ENCODE measurements around the gene TCEAL4.
A peak's percentile ranks its signal among the peaks of the same experiment; 100 is the strongest.
"Not testable (repeated sequence)": the region's sequence is repeated elsewhere in the genome, so short reads cannot be mapped to it uniquely, and the experiment has no call there.

The TCEAL4 gene

GRCh38 chrX:103585411-103586313, at the start of gene TCEAL4:
Gene TCEAL4, plus strand, starts transcription at chrX:103585515. Its CDS starts 1,161 bp downstream, at chrX:103586676.
- DNase-seq, result peak; percentile 31

GRCh38 chrX:103536071-103536470, 49.2 kb upstream of the TCEAL4 start:
- no peak for DNase-seq

- no peak for DNase-seq
Measured at GRCh38 chrX:103536732-103537131, 48.6 kb upstream of the TCEAL4 start.

- no peak for DNase-seq
Measured at GRCh38 chrX:103537871-103538387, 47.4 kb upstream of the TCEAL4 start.

GRCh38 chrX:103538728-103539127, 46.6 kb upstream of the TCEAL4 start:
- no peak for DNase-seq

GRCh38 chrX:103539695-103540094, 45.6 kb upstream of the TCEAL4 start:
- DNase-seq, result no peak

- no peak for DNase-seq
Measured at GRCh38 chrX:103540145-103540544, 45.2 kb upstream of the TCEAL4 start.

GRCh38 chrX:103549916-103550315, 35.4 kb upstream of the TCEAL4 start:
- no peak for DNase-seq

GRCh38 chrX:103550415-103551051, 34.8 kb upstream of the TCEAL4 start:
- DNase-seq, result no peak

- DNase-seq, result no peak
Measured at GRCh38 chrX:103552236-103552635, 33.1 kb upstream of the TCEAL4 start.

- DNase-seq, result peak; percentile 73
Measured at GRCh38 chrX:103554687-103555424, 30.5 kb upstream of the TCEAL4 start.

GRCh38 chrX:103556963-103557612, 28.2 kb upstream of the TCEAL4 start:
- no peak for DNase-seq

GRCh38 chrX:103560256-103560655, 25.1 kb upstream of the TCEAL4 start:
- no peak for DNase-seq

GRCh38 chrX:103562801-103563200, 22.5 kb upstream of the TCEAL4 start:
- no peak for DNase-seq

GRCh38 chrX:103565197-103565596, 20.1 kb upstream of the TCEAL4 start:
- DNase-seq, result no peak

GRCh38 chrX:103565752-103566151, 19.6 kb upstream of the TCEAL4 start:
- no peak for DNase-seq

GRCh38 chrX:103571121-103571520, 14.2 kb upstream of the TCEAL4 start:
- DNase-seq, result no peak

- no peak for DNase-seq
Measured at GRCh38 chrX:103571726-103572125, 13.6 kb upstream of the TCEAL4 start.

GRCh38 chrX:103573202-103573601, 12.1 kb upstream of the TCEAL4 start:
- DNase-seq, result no peak

- DNase-seq, result no peak
Measured at GRCh38 chrX:103584596-103584995, 719 bp upstream of the TCEAL4 start.

GRCh38 chrX:103586314-103586646, 965 bp downstream of the TCEAL4 start:
- no peak for DNase-seq

- no peak for DNase-seq
Measured at GRCh38 chrX:103586659-103587058, 1.3 kb downstream of the TCEAL4 start.

GRCh38 chrX:103592295-103592694, 7.0 kb downstream of the TCEAL4 start:
- DNase-seq, result not testable (repeated sequence)

All from CD4-positive, alpha-beta T cell treated with Interleukin-12 subunit alpha and Interleukin-12 subunit beta, for 1 hour (primary cell).